Subcutaneous adipose tissue (tissue), 4 donors: ENCODE measurements around the gene PRR7. TPM values are rescaled to one million over a fixed set of nuclear protein-coding genes. Genes with fewer than 3 reads are reported as not detected.

ENCODE experiments used
- total RNA-seq, 4 donors: library from RNA; depleted of rRNA; stranded (reverse); fragments of >200 nt; gene quantifications; one replicate each; pipeline ENCODE4 v1.1.0, GENCODE V29; 2016
- TF ChIP-seq, protein P1 (sequence below): fragments of 450-650 bp; IDR thresholded peaks from one replicate; pipeline ENCODE4 v1.5.1; 2016; ENCODE audit warnings: low read depth, mild to moderate bottlenecking, control low read depth, antibody characterized with exemption, moderate library complexity

PRR7 gene
- total RNA-seq, 4 donors from 2014 or later = 0.44 to 1.4 (median 0.90) TPM

GRCh38 chr5:177426566-177427210, 19.9 kb upstream of the PRR7 start, which contains the start of gene GRK6:
GRK6 (plus strand) TSS chr5:177426676; CDS start chr5:177426846, 170 bp downstream.
- TF ChIP-seq, protein P1, sequence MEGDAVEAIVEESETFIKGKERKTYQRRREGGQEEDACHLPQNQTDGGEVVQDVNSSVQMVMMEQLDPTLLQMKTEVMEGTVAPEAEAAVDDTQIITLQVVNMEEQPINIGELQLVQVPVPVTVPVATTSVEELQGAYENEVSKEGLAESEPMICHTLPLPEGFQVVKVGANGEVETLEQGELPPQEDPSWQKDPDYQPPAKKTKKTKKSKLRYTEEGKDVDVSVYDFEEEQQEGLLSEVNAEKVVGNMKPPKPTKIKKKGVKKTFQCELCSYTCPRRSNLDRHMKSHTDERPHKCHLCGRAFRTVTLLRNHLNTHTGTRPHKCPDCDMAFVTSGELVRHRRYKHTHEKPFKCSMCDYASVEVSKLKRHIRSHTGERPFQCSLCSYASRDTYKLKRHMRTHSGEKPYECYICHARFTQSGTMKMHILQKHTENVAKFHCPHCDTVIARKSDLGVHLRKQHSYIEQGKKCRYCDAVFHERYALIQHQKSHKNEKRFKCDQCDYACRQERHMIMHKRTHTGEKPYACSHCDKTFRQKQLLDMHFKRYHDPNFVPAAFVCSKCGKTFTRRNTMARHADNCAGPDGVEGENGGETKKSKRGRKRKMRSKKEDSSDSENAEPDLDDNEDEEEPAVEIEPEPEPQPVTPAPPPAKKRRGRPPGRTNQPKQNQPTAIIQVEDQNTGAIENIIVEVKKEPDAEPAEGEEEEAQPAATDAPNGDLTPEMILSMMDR = no peak

DNA sequence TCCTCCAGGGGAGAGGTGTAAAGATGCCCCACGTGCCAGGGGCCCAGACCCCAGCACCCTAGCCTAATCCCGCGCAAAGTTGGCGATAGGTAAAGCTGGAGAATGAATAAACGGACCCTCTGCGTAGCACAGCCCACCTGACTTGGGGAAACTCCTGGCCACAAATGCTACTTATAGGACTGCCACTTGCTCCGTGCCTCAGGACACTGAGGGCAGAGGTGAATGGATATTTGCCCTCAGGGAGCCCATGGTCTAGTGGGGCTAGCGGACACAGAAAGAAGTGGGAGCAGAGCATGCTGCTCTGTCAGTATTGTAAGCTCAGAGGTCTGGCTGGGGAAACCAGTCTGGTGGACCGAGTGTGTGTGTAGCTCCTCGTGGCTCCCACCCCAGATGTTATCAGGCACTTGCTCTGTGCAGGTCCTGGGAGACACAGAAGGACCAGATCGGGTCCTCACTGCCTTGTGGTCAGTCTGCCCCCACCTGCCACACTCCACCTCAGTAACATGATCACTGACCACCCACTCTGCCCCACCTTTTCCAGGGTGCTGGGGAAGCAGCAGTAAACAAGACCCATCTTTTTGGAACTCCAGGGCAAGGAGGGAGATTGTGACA, 19.3 kb upstream of the PRR7 start:
- TF ChIP-seq, protein P1 = no peak

- TF ChIP-seq, protein P1 = no peak
Observed at GRCh38 chr5:177427919-177428573, 18.6 kb upstream of the PRR7 start.

DNA sequence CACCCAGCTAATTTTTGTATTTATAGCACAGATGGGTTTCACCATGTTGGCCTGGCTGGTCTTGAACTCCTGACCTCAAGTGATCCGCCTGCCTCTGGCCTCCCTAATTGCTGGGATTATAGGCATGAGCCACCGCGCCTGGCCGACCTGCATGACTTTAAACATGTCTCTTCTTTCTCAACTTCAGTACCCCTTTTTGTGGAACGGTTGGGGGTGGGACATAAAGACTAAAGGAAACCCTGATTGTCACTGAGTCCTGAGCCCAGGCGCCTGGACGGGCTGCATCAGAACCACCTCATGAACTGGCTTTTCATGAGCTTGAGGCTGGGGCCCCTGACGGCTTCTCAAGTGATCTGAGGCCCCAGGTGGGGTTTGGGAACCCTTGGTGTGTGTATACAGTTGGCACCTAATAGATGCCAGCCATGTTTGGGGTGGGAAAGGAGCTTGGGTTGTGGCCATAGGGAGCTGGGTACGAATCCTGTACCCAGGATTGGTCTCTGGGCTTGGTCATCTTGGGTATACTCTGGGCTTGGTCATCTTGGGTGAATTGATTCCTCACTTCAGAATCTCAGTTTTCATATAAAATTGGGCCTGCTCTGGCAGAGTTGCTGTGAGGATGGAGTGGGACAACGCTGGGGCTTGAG, 17.9 kb upstream of the PRR7 start:
- TF ChIP-seq, protein P1 = no peak

- TF ChIP-seq, protein P1 = no peak
Observed at GRCh38 chr5:177429248-177430040, 17.2 kb upstream of the PRR7 start.

GRCh38 chr5:177430140-177430951, 16.3 kb upstream of the PRR7 start:
- TF ChIP-seq, protein P1 = no peak
